Neuronal stem cell (in vitro differentiated cells): ENCODE measurements around the gene THSD4.

Experiments used
- DNase-seq: peaks from one replicate; pipeline ENCODE4 v3.0.0-alpha.2; 2013; ENCODE audit warnings: low spot score
- H2AFZ ChIP-seq: one replicate; pipeline ENCODE4 v1.6.1; 2013; ENCODE audit warnings: mild to moderate bottlenecking, low read length, inconsistent platforms
- H2AK5ac ChIP-seq: 2 replicates; pipeline ENCODE4 v1.6.1; 2013; ENCODE audit warnings: low read depth, mild to moderate bottlenecking, inconsistent platforms, low read length, moderate library complexity, mixed read lengths
- H2BK120ac ChIP-seq: 2 replicates; pipeline ENCODE4 v1.6.1; 2013; ENCODE audit warnings: low read depth, mild to moderate bottlenecking, inconsistent platforms, low read length, moderate library complexity, mixed read lengths
- H2BK12ac ChIP-seq: one replicate; pipeline ENCODE4 v1.6.1; 2013; ENCODE audit warnings: low read length, inconsistent platforms
- H2BK15ac ChIP-seq: 2 replicates; pipeline ENCODE4 v1.6.1; 2013; ENCODE audit warnings: mild to moderate bottlenecking, low read length, inconsistent platforms, mixed read lengths
- H2BK5ac ChIP-seq: one replicate; pipeline ENCODE4 v1.6.1; 2013; ENCODE audit warnings: inconsistent platforms, mild to moderate bottlenecking, low read length, moderate library complexity
- H3K14ac ChIP-seq: one replicate; pipeline ENCODE4 v1.6.1; 2013; ENCODE audit warnings: low read length, inconsistent platforms
- H3K18ac ChIP-seq: 2 replicates; pipeline ENCODE4 v1.6.1; 2013; ENCODE audit warnings: low read length, inconsistent platforms
- H3K23ac ChIP-seq: 2 replicates; pipeline ENCODE4 v1.6.1; 2013; ENCODE audit warnings: low read depth, mild to moderate bottlenecking, mixed read lengths, low read length, inconsistent platforms; ENCODE audit not compliant: poor library complexity
- H3K27ac ChIP-seq: replicated peaks from 3 replicates; pipeline ENCODE4 v1.5.1; 2013; ENCODE audit warnings: low read length, inconsistent platforms
- H3K27me3 ChIP-seq, 3 experiments: 2 replicates each; pipeline ENCODE4 v1.6.1; 2013; ENCODE audit warnings: low read length in 3 of 3, mild to moderate bottlenecking in 2 of 3, inconsistent platforms in 1 of 3, low read depth in 1 of 3, mixed read lengths in 1 of 3, moderate library complexity in 1 of 3; ENCODE audit not compliant: control insufficient read depth in 3 of 3, insufficient read depth in 3 of 3
- H3K36me3 ChIP-seq, 2 donors: replicated peaks in 1 of 2; 2 replicates each; pipeline ENCODE4 v1.6.1; 2013; ENCODE audit warnings: low read length in 2 of 2; ENCODE audit not compliant: control insufficient read depth in 2 of 2, insufficient read depth in 2 of 2
- H3K4ac ChIP-seq: 2 replicates; pipeline ENCODE4 v1.6.1; 2013; ENCODE audit warnings: inconsistent platforms, mild to moderate bottlenecking, low read length, moderate library complexity
- H3K4me1 ChIP-seq, 2 donors: 1 replicate in 1 of 2; 2 replicates in 1 of 2; pipeline ENCODE4 v1.6.1; 2013; ENCODE audit warnings: low read length in 2 of 2, low read depth in 1 of 2; ENCODE audit not compliant: control insufficient read depth in 2 of 2, insufficient read depth in 1 of 2
- H3K4me2 ChIP-seq: one replicate; pipeline ENCODE4 v1.6.1; 2013; ENCODE audit warnings: mild to moderate bottlenecking, low read length, inconsistent platforms; ENCODE audit not compliant: insufficient read depth, poor library complexity, severe bottlenecking
- H3K4me3 ChIP-seq, 2 donors: 2 replicates each; pipeline ENCODE4 v1.5.1; 2013; ENCODE audit warnings: low read length in 2 of 2, mild to moderate bottlenecking in 2 of 2, inconsistent platforms in 1 of 2, moderate library complexity in 1 of 2
- H3K79me1 ChIP-seq: one replicate; pipeline ENCODE4 v1.6.1; 2013; ENCODE audit warnings: low read depth, mild to moderate bottlenecking, inconsistent platforms, low read length, moderate library complexity
- H3K9ac ChIP-seq: one replicate; pipeline ENCODE4 v1.6.1; 2013; ENCODE audit warnings: mild to moderate bottlenecking, low read depth, low read length, inconsistent platforms; ENCODE audit not compliant: poor library complexity
- H3K9me3 ChIP-seq, 2 donors: replicated peaks in 1 of 2; 2 replicates each; pipeline versions ENCODE3 to v1.6.1; 2013; ENCODE audit warnings: low read length in 2 of 2, mild to moderate bottlenecking in 2 of 2, inconsistent platforms in 1 of 2, low read depth in 1 of 2, mixed read lengths in 1 of 2, moderate library complexity in 1 of 2; ENCODE audit not compliant: control insufficient read depth in 2 of 2, insufficient read depth in 1 of 2
- H4K8ac ChIP-seq: one replicate; pipeline ENCODE4 v1.6.1; 2013; ENCODE audit warnings: low read depth, mild to moderate bottlenecking, inconsistent platforms, low read length, moderate library complexity
- H4K91ac ChIP-seq: one replicate; pipeline ENCODE4 v1.6.1; 2013; ENCODE audit warnings: low read length, low read depth, mild to moderate bottlenecking, inconsistent platforms; ENCODE audit not compliant: poor library complexity
- WGBS, 2 donors: extraction: QIAGEN DNeasy Blood & Tissue Kit; methylation state at CpG; one replicate each; pipeline ENCODE4 v1.1.7; 2013; ENCODE audit warnings: missing lambda C conversion rate in 2 of 2, mixed read lengths in 1 of 2; ENCODE audit not compliant: insufficient read length in 2 of 2, insufficient replicate concordance in 1 of 2; ENCODE audit errors: extremely low coverage in 2 of 2; 5-methylcytosine and 5-hydroxymethylcytosine counted together

THSD4 gene

GRCh38 chr15:71192816-71193215 lies 77.5 kb downstream of the THSD4 start:
- no peaks in the 10 kb centered on the region for H3K9me3 ChIP-seq
- no peak overlapping the region for H3K4me2 ChIP-seq
- H3K36me3 ChIP-seq = no peaks in the 10 kb centered on the region
- H3K27me3 ChIP-seq = no peaks in the 10 kb centered on the region
- H2BK5ac ChIP-seq = no peak overlapping the region
- H3K18ac ChIP-seq = no peak overlapping the region
- no peak overlapping the region for H2BK120ac ChIP-seq
- H2BK12ac ChIP-seq = no peak overlapping the region
- no peaks in the 10 kb centered on the region for H3K79me1 ChIP-seq
- H3K14ac ChIP-seq = no peak overlapping the region
- H3K4ac ChIP-seq = no peak overlapping the region
- no peak for DNase-seq
- no peak overlapping the region for H3K4me3 ChIP-seq
- no peak overlapping the region for H4K91ac ChIP-seq
- no peak overlapping the region for H2AFZ ChIP-seq
- H3K23ac ChIP-seq = no peak overlapping the region
- no CpG with 5 or more reads among the region's 7 CpGs for whole genome bisulfite sequencing, 2 donors
- no peak overlapping the region for H4K8ac ChIP-seq
- no peak overlapping the region for H3K27ac ChIP-seq
- no peak overlapping the region for H2BK15ac ChIP-seq
- peaks cover 0 to 2% of the 10 kb centered on the region in 2 donors for H3K4me1 ChIP-seq
- H2AK5ac ChIP-seq = no peak overlapping the region
- H3K9ac ChIP-seq = no peak overlapping the region

GRCh38 chr15:71194286-71194685 lies 79.0 kb downstream of the THSD4 start:
- H3K14ac ChIP-seq = no peak overlapping the region
- no peaks in the 10 kb centered on the region for H3K79me1 ChIP-seq
- DNase-seq = no peak
- no peak overlapping the region for H4K91ac ChIP-seq
- H3K27me3 ChIP-seq = no peaks in the 10 kb centered on the region
- H3K4ac ChIP-seq = no peak overlapping the region
- no peak overlapping the region for H4K8ac ChIP-seq
- no peak overlapping the region for H3K4me2 ChIP-seq
- H3K23ac ChIP-seq = no peak overlapping the region
- no peak overlapping the region for H3K9ac ChIP-seq
- H3K9me3 ChIP-seq = no peaks in the 10 kb centered on the region
- H3K27ac ChIP-seq = no peak overlapping the region
- H3K4me1 ChIP-seq = peaks cover 0 to 2% of the 10 kb centered on the region in 2 donors
- no peak overlapping the region for H2BK5ac ChIP-seq
- no peak overlapping the region for H2BK12ac ChIP-seq
- no peak overlapping the region for H2AFZ ChIP-seq
- H3K18ac ChIP-seq = no peak overlapping the region
- H2BK120ac ChIP-seq = no peak overlapping the region
- H2BK15ac ChIP-seq = no peak overlapping the region
- WGBS, 2 donors = no CpG with 5 or more reads among the region's 6 CpGs
- no peaks in the 10 kb centered on the region for H3K36me3 ChIP-seq
- no peak overlapping the region for H2AK5ac ChIP-seq
- H3K4me3 ChIP-seq = no peak overlapping the region

- Histone ChIP-seq H3K4ac (no peak overlapping the region), H3K27me3 (peaks cover 0 to 3% (median 0%) of the 10 kb centered on the region in 3 experiments)
Measured at GRCh38 chr15:71195242-71195641, 80.0 kb downstream of the THSD4 start.

GRCh38 chr15:71197620-71198019 lies 82.3 kb downstream of the THSD4 start:
- Histone ChIP-seq H3K18ac (no peak overlapping the region), H3K9me3 (peaks cover 0 to 3% of the 10 kb centered on the region in 2 donors), H3K4me1 (peaks cover 0 to 3% of the 10 kb centered on the region in 2 donors), H2BK120ac (no peak overlapping the region), H3K4me2 (no peak overlapping the region), H3K23ac (no peak overlapping the region), H2BK15ac (no peak overlapping the region), H3K27ac (no peak overlapping the region), H2BK5ac (no peak overlapping the region), H4K8ac (no peak overlapping the region), H2AK5ac (no peak overlapping the region), H3K4me3 (no peak overlapping the region), H3K9ac (no peak overlapping the region), H3K27me3 (peaks cover 0 to 3% (median 0%) of the 10 kb centered on the region in 3 experiments), H2AFZ (no peak overlapping the region), H4K91ac (no peak overlapping the region), H3K4ac (no peak overlapping the region), H3K14ac (peak overlapping the region; percentile 12), H3K36me3 (peaks cover 0 to 2% of the 10 kb centered on the region in 2 donors), H3K79me1 (no peaks in the 10 kb centered on the region), H2BK12ac (no peak overlapping the region)
- no CpG with 5 or more reads among the region's 3 CpGs for WGBS, 2 donors
- no peak for DNase-seq

More at GRCh38 chr15:71195242-71195641, 80.0 kb downstream of the THSD4 start:
- no peak overlapping the region for H3K18ac ChIP-seq
- H3K27ac ChIP-seq = no peak overlapping the region
- H2BK12ac ChIP-seq = no peak overlapping the region
- no peak overlapping the region for H4K91ac ChIP-seq
- H2BK5ac ChIP-seq = no peak overlapping the region
- no peak overlapping the region for H4K8ac ChIP-seq
- no peak overlapping the region for H3K9ac ChIP-seq
- no peak for DNase-seq
- no peak overlapping the region for H2BK15ac ChIP-seq
- no peak overlapping the region for H2BK120ac ChIP-seq
- peaks cover 0 to 3% of the 10 kb centered on the region in 2 donors for H3K9me3 ChIP-seq
- no CpG with 5 or more reads among the region's 1 CpG for WGBS, 2 donors
- peaks cover 0 to 3% of the 10 kb centered on the region in 2 donors for H3K4me1 ChIP-seq
- H2AK5ac ChIP-seq = no peak overlapping the region
- H3K4me3 ChIP-seq = no peak overlapping the region
- H3K79me1 ChIP-seq = no peaks in the 10 kb centered on the region
- H3K4me2 ChIP-seq = no peak overlapping the region
- H3K14ac ChIP-seq = no peak overlapping the region
- H3K36me3 ChIP-seq = peaks cover 0 to 2% of the 10 kb centered on the region in 2 donors
- no peak overlapping the region for H2AFZ ChIP-seq
- H3K23ac ChIP-seq = no peak overlapping the region
